GM19452 (cell line): Measurements from ENCODE around the gene REG3A.

Experiments
- ATAC-seq: cut with Tn5 transposase; IDR thresholded peaks from one replicate; pipeline ENCODE4 v1.9.1; 2021; ENCODE audit not compliant: unreplicated experiment

The REG3A gene

DNA sequence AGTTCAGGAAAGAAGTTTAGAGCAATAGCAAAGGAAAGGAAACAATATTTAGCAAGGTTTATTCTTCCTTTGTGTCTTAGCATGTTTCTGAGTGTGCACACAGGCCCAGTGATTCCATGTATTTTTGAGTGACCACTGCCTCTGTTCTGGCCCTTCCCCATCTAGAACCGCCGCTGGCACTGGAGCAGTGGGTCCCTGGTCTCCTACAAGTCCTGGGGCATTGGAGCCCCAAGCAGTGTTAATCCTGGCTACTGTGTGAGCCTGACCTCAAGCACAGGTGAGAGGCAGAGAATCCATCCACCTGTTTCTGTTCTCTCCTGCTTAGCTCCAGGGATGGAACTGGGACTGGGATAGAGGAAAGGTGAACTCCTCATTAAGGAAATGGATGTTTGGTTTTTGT lies 36.9 kb downstream of the REG3A start:
- ATAC-seq = no peak

- ATAC-seq = no peak
Observed at GRCh38 chr2:79120194-79120713, 39.3 kb downstream of the REG3A start, which contains the start of gene REG1A. Gene REG1A (plus strand): TSS chr2:79120488. CDS start chr2:79120862, 374 bp downstream.

GRCh38 chr2:79116997-79117928 lies 42.3 kb downstream of the REG3A start:
- ATAC-seq = no peak

- no peak for ATAC-seq
Observed at GRCh38 chr2:79114797-79115494, 44.6 kb downstream of the REG3A start.

- ATAC-seq = no peak
Observed at GRCh38 chr2:79112269-79112668, 47.3 kb downstream of the REG3A start.
